Ovary (tissue), 9 donors: ENCODE data around the gene IGFBPL1. TPM values are rescaled to one million over a fixed set of nuclear protein-coding genes. Genes with fewer than 3 reads are reported as not detected.
"Not testable (repeated sequence)": the region's sequence is repeated elsewhere in the genome, so short reads cannot be mapped to it uniquely, and the experiment has no call there.

Experiments used
- DNase-seq, 5 donors: peaks; one replicate each; pipeline ENCODE4 v3.0.0-alpha.2; 2019 to 2020
- H3K27ac ChIP-seq, 2 donors: fragments of 200-600 bp; one replicate each; pipeline versions ENCODE4 v1.5.1 to v1.8.0; 2019 to 2022
- H3K27me3 ChIP-seq: fragments of 200-600 bp; one replicate; pipeline ENCODE4 v1.8.0; 2022
- H3K36me3 ChIP-seq: fragments of 200-600 bp; sonication (generic); one replicate; pipeline ENCODE4 v1.5.1; 2019
- H3K4me1 ChIP-seq: one replicate; pipeline ENCODE4 v1.8.1; 2013; ENCODE audit warnings: mild to moderate bottlenecking, moderate library complexity; ENCODE audit not compliant: insufficient read depth
- H3K4me3 ChIP-seq: fragments of 200-600 bp; sonication (generic); one replicate; pipeline ENCODE4 v1.5.1; 2017
- H3K9me3 ChIP-seq, 2 donors: fragments of 200-600 bp in 1 of 2; sonication (generic) in 1 of 2; one replicate each; pipeline versions ENCODE4 v1.5.1 to v1.8.1; 2013 to 2019; ENCODE audit warnings: mild to moderate bottlenecking in 1 of 2, moderate library complexity in 1 of 2
- EP300 ChIP-seq: sonication (generic); formaldehyde crosslinking; IDR thresholded peaks from one replicate; pipeline ENCODE4 v1.6.1; 2017; ENCODE audit warnings: antibody characterized with exemption
- POLR2A ChIP-seq: fragments of 450-650 bp; IDR thresholded peaks from one replicate; pipeline ENCODE4 v1.6.1; 2017; ENCODE audit warnings: antibody characterized with exemption, mild to moderate bottlenecking, moderate library complexity
- WGBS, 3 donors: extraction: QIAGEN DNeasy Blood & Tissue Kit in 1 of 3; methylation state at CpG; one replicate each; pipeline versions ENCODE4 v1.1.5 to v1.1.7; 2013 to 2017; 5-methylcytosine and 5-hydroxymethylcytosine counted together
- intact Hi-C, 4 donors: fragments of 100-400 bp; cut with DNase I; formaldehyde crosslinking; loops; one replicate each; pipeline versions ENCODE4 v1.11.0 to v1.15.1; 2022 to 2023
- polyA plus RNA-seq, 2 donors: library from polyadenylated mRNA; stranded (reverse); fragments of 200-250 nt in 1 of 2; fragments of 350-450 nt in 1 of 2; fragmentation: Illumina TruSeq in 1 of 2; extraction: RNeasy Lipid Tissue Mini Kit (QIAGEN cat#74804) in 1 of 2; gene quantifications; one replicate each; pipeline ENCODE4 v1.2.3, GENCODE V29; 2013 to 2014
- total RNA-seq, 7 donors: library from RNA; depleted of rRNA in 2 of 7; stranded (reverse); fragments of >200 nt in 2 of 7; fragmentation: NEBNext Ultra II Directional in 3 of 7; extraction: Animal tissue kit (Norgen Biotek cat#: 25700) in 3 of 7; gene quantifications; one replicate each; pipeline versions ENCODE4 v1.1.0 to v1.2.4, GENCODE V29; 2016 to 2023
- TF ChIP-seq, protein P1 (sequence below), 3 donors: fragments of 450-650 bp in 2 of 3; fragments of 200-600 bp in 1 of 3; IDR thresholded peaks; one replicate each; pipeline versions ENCODE4 v1.5.1 to v1.8.0; 2016 to 2022; ENCODE audit warnings: antibody characterized with exemption in 3 of 3, mild to moderate bottlenecking in 1 of 3
- donor health status: DM: no; HTN: no; CAD: no; lungs with moderate emphysema.
- donor health status: DM: no; HTN: no; CAD: no.
- donor health status: Bipolar disorder and iron deficiency.
- donor health status: DM: yes; HTN: yes; CAD: no.
- donor health status: DM: no; HTN: no; CAD: no.
- donor health status: DM: yes; HTN: yes; CAD: no.

IGFBPL1 gene
- total and polyA plus RNA-seq, 9 donors: 0.28 to 0.42 (median 0.31) TPM; not detected in 6

DNA sequence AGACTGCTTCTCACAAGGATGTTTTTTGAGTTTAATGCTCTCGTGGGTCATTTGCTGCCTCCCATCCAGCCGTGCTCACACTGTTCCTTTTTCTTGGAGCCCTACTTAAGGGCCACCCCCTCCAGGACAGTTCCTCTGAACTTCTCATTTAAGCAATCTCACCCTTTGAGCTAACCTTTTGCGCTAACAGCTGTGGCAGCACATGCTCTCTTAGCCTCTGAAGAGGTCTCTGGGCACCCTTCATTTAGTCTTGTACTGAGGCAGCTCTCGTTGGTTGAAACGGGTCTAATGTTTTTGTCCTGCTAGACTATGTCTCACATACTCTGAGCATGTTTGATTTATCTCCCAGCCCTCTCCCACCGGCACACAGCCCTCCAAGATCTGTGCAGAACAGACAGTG lies 19.9 kb downstream of the IGFBPL1 start:
- DNase-seq: no peak
- 56 to 64% (median 63%) methylated on average over 6 of the region's 6 CpGs for WGBS, 3 donors
- intact Hi-C loops: loop anchor here in 3 of 4 donors (10.0 kb wide), 2 partner anchors 320 to 490 kb away; no protein-coding TSS in a partner anchor

DNA sequence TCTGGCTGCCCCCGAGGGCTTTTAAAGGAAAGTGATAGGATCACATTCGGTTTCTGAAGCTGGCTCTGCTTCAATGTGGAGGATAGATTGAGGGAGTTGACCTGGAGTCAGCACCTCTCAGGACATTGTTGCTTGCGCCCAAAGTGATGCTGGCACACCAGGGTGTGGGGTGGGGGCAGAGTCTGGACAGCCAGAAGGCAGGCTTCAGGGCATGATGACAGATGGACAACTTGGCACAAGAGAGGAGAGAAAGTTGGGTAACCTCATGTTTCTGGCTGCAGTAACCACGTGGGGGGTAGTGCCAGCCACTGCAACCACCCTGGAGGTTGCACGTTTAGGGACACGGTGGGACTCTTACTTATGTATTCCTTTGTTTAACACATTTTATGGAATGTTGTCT lies 22.3 kb downstream of the IGFBPL1 start:
- H3K27me3 ChIP-seq: no peaks in the 10 kb centered on the region
- H3K36me3 ChIP-seq: no peaks in the 10 kb centered on the region
- H3K4me1 ChIP-seq: peaks cover 1% of the 10 kb centered on the region

More for the DNA sequence above, 19.9 kb downstream of the IGFBPL1 start:
- Histone ChIP-seq H3K4me3 (no peak overlapping the region), H3K9me3 (no peaks in the 10 kb centered on the region), H3K27me3 (no peaks in the 10 kb centered on the region), H3K4me1 (peaks cover 1% of the 10 kb centered on the region), H3K27ac (no peak overlapping the region), H3K36me3 (no peaks in the 10 kb centered on the region)
- TF ChIP-seq, protein P1, sequence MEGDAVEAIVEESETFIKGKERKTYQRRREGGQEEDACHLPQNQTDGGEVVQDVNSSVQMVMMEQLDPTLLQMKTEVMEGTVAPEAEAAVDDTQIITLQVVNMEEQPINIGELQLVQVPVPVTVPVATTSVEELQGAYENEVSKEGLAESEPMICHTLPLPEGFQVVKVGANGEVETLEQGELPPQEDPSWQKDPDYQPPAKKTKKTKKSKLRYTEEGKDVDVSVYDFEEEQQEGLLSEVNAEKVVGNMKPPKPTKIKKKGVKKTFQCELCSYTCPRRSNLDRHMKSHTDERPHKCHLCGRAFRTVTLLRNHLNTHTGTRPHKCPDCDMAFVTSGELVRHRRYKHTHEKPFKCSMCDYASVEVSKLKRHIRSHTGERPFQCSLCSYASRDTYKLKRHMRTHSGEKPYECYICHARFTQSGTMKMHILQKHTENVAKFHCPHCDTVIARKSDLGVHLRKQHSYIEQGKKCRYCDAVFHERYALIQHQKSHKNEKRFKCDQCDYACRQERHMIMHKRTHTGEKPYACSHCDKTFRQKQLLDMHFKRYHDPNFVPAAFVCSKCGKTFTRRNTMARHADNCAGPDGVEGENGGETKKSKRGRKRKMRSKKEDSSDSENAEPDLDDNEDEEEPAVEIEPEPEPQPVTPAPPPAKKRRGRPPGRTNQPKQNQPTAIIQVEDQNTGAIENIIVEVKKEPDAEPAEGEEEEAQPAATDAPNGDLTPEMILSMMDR (IDR thresholded peaks at IDR 0.05): no peak
- TF ChIP-seq POLR2A: no peak
- no peak for TF ChIP-seq EP300

DNA sequence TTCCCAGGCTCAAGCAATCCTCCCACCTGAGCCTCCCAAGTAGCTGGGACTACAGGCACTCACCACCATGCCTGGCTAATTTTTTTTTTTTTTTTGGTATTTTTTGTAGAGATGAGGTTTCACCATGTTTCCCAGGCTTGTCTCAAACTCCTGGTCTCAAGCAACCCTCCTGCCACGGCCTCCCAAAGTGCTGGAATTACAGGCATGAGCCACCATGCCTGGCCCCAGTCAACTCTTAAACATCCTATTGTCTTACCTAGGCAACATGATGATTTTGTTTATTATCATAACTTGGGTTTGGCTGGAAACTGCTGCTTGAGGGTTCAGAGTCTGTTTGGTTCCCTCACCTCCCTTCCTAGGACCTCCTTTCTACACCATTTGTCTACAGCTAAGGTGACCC lies 25.1 kb downstream of the IGFBPL1 start:
- not testable (repeated sequence) for H3K27ac ChIP-seq, H3K36me3 ChIP-seq, H3K4me3 ChIP-seq, H3K9me3 ChIP-seq, DNase-seq, H3K27me3 ChIP-seq, H3K4me1 ChIP-seq
- intact Hi-C loops: loop anchor here in 1 of 4 donors (10.0 kb wide), 1 partner anchor 484 kb away; no protein-coding TSS in a partner anchor
- 93 to 100% (median 96%) methylated on average over 1 of the region's 1 CpG for WGBS, 3 donors

More for the DNA sequence above, 22.3 kb downstream of the IGFBPL1 start:
- intact Hi-C loops: loop anchor here in 3 of 4 donors (10.0 kb wide), 2 partner anchors 317 to 487 kb away; no protein-coding TSS in a partner anchor
- Histone ChIP-seq H3K4me3 (no peak overlapping the region), H3K27ac (no peak overlapping the region), H3K9me3 (no peaks in the 10 kb centered on the region)
- WGBS, 3 donors: 73 to 82% (median 77%) methylated on average over 6 of the region's 6 CpGs
- DNase-seq: no peak
- TF ChIP-seq EP300: no peak
- TF ChIP-seq, protein P1 (IDR thresholded peaks at IDR 0.05): no peak
- no peak for TF ChIP-seq POLR2A

DNA sequence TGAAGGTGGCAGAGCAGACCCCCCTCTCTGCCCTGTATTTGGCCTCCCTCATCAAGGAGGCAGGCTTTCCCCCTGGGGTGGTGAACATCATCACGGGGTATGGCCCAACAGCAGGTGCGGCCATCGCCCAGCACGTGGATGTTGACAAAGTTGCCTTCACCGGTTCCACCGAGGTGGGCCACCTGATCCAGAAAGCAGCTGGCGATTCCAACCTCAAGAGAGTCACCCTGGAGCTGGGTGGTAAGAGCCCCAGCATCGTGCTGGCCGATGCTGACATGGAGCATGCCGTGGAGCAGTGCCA lies 27.9 kb downstream of the IGFBPL1 start:
- H3K27me3 ChIP-seq: no peaks in the 10 kb centered on the region
- intact Hi-C loops: loop anchor here in 1 of 4 donors (10.0 kb wide), 1 partner anchor 482 kb away; no protein-coding TSS in a partner anchor
- H3K36me3 ChIP-seq: no peaks in the 10 kb centered on the region
- H3K9me3 ChIP-seq: no peaks in the 10 kb centered on the region
- no peak overlapping the region for H3K27ac ChIP-seq
- 84 to 89% (median 88%) methylated on average over 10 of the region's 10 CpGs for WGBS, 3 donors
- H3K4me1 ChIP-seq: peaks cover 7% of the 10 kb centered on the region
- DNase-seq: no peak
- TF ChIP-seq, protein P1 (IDR thresholded peaks at IDR 0.05): no peak
- TF ChIP-seq POLR2A (no peak), EP300 (no peak)
- H3K4me3 ChIP-seq: no peak overlapping the region

DNA sequence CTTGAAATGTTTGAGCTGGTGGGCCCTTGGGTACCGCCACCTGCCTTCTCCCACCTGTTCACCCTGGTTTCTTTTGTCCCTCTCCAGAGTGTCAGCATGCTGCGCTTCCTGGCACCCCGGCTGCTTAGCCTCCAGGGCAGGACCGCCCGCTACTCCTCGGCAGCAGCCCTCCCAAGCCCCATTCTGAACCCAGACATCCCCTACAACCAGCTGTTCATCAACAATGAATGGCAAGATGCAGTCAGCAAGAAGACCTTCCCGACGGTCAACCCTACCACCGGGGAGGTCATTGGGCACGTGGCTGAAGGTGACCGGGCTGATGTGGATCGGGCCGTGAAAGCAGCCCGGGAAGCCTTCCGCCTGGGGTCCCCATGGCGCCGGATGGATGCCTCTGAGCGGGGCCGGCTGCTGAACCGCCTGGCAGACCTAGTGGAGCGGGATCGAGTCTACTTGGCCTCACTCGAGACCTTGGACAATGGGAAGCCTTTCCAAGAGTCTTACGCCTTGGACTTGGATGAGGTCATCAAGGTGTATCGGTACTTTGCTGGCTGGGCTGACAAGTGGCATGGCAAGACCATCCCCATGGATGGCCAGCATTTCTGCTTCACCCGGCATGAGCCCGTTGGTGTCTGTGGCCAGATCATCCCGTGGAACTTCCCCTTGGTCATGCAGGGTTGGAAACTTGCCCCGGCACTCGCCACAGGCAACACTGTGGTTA lies 28.4 kb downstream of the IGFBPL1 start:
- H3K27ac ChIP-seq: no peak overlapping the region
- 93 to 96% (median 94%) methylated on average over 30 of the region's 30 CpGs for WGBS, 3 donors
- H3K36me3 ChIP-seq: no peaks in the 10 kb centered on the region
- no peaks in the 10 kb centered on the region for H3K9me3 ChIP-seq
- no peak overlapping the region for H3K4me3 ChIP-seq
- peaks cover 9% of the 10 kb centered on the region for H3K4me1 ChIP-seq
- DNase-seq: no peak
- TF ChIP-seq, protein P1 (IDR thresholded peaks at IDR 0.05): no peak
- no peak for TF ChIP-seq POLR2A
- no peak for TF ChIP-seq EP300
- intact Hi-C loops: loop anchor here in 1 of 4 donors (10.0 kb wide), 1 partner anchor 481 kb away; no protein-coding TSS in a partner anchor
- no peaks in the 10 kb centered on the region for H3K27me3 ChIP-seq
